ENCODE data around the gene STN1.

- no peak for TF ChIP-seq FOSL1 (IDR thresholded peaks at IDR 0.05; ENCODE audit: low read depth)
- TF ChIP-seq POLR2A (IDR thresholded peaks at IDR 0.05; ENCODE audit: borderline replicate concordance, extremely low read depth, insufficient read depth, insufficient read length), result no peak
- no peak for TF ChIP-seq RAD21 (IDR thresholded peaks at IDR 0.05; ENCODE audit: low read depth)
- no peak for TF ChIP-seq CTCF (IDR thresholded peaks at IDR 0.05 in 2 of 3, conservative IDR thresholded peaks at IDR 0.05 in 1 of 3; ENCODE audit: borderline replicate concordance in 1 of 3, insufficient read depth in 1 of 3, low read depth in 2 of 3, low read length in 2 of 3)
- TF ChIP-seq YY1 (IDR thresholded peaks at IDR 0.05; ENCODE audit: extremely low read depth, insufficient replicate concordance, low read depth, low read length), result no peak
- no peak for TF ChIP-seq JUND (IDR thresholded peaks at IDR 0.05)
- no peak for TF ChIP-seq REST (IDR thresholded peaks at IDR 0.05; ENCODE audit: low read depth)
- TF ChIP-seq EZH2 (IDR thresholded peaks at IDR 0.05), result no peak
- no peak for TF ChIP-seq POLR2AphosphoS5 (IDR thresholded peaks at IDR 0.05; ENCODE audit: low read depth, low read length)
- TF ChIP-seq EZH2phosphoT487 (IDR thresholded peaks at IDR 0.05; ENCODE audit: borderline replicate concordance), result no peak
- no peak for TF ChIP-seq ZFX (IDR thresholded peaks at IDR 0.05)
- TF ChIP-seq EGR1 (IDR thresholded peaks at IDR 0.05; ENCODE audit: low read depth), result no peak
- TF ChIP-seq ATF3 (IDR thresholded peaks at IDR 0.05), result no peak
- no peak for TF ChIP-seq ELF1 (IDR thresholded peaks at IDR 0.05; ENCODE audit: borderline replicate concordance, low read depth)
These were observed 6.9 kb downstream of the STN1 start for GRCh38 chr10:103911021-103911459.
